D721Med (cell line): ENCODE data around the gene ERLEC1.

Experiments
- DNase-seq: peaks from one replicate; pipeline ENCODE4 v3.0.0; 2011; ENCODE audit warnings: low spot score; ENCODE audit not compliant: insufficient read length
- FAIRE-seq: peaks from 2 replicates; lab custom pipeline; 2011; peaks lifted over from hg19 to GRCh38; lab: Jason Lieb, UNC
- CTCF ChIP-seq: IDR thresholded peaks from 2 replicates; pipeline ENCODE4 v1.5.1; 2012; ENCODE audit warnings: mild to moderate bottlenecking, control low read depth; ENCODE audit not compliant: insufficient read depth; ENCODE audit errors: missing control alignments

Gene ERLEC1

GRCh38 chr2:53793821-53794220 is 7.0 kb downstream of the ERLEC1 start:
- DNase-seq (no peak), FAIRE-seq (no peak)
- no peak for TF ChIP-seq CTCF

GRCh38 chr2:53801547-53801946 is 14.7 kb downstream of the ERLEC1 start:
- no peak for DNase-seq
- TF ChIP-seq CTCF = no peak
- FAIRE-seq = no peak

- TF ChIP-seq CTCF = no peak
- FAIRE-seq = peak; percentile 6
- DNase-seq = no peak
Measured at GRCh38 chr2:53802617-53803151, 15.8 kb downstream of the ERLEC1 start.

GRCh38 chr2:53811601-53812000 is 24.8 kb downstream of the ERLEC1 start:
- TF ChIP-seq CTCF = no peak
- FAIRE-seq (no peak), DNase-seq (no peak)

- FAIRE-seq = no peak
- TF ChIP-seq CTCF = no peak
- no peak for DNase-seq
Measured at GRCh38 chr2:53813151-53813550, 26.3 kb downstream of the ERLEC1 start.

- no peak for FAIRE-seq
- no peak for TF ChIP-seq CTCF
Measured at GRCh38 chr2:53818854-53819435, 32.1 kb downstream of the ERLEC1 start.

GRCh38 chr2:53819634-53820033 is 32.8 kb downstream of the ERLEC1 start:
- DNase-seq (no peak), FAIRE-seq (no peak)
- TF ChIP-seq CTCF = no peak

More at GRCh38 chr2:53818854-53819435, 32.1 kb downstream of the ERLEC1 start:
- no peak for DNase-seq
